ENCODE results near the gene TRPM2.

TRPM2 gene

DNA sequence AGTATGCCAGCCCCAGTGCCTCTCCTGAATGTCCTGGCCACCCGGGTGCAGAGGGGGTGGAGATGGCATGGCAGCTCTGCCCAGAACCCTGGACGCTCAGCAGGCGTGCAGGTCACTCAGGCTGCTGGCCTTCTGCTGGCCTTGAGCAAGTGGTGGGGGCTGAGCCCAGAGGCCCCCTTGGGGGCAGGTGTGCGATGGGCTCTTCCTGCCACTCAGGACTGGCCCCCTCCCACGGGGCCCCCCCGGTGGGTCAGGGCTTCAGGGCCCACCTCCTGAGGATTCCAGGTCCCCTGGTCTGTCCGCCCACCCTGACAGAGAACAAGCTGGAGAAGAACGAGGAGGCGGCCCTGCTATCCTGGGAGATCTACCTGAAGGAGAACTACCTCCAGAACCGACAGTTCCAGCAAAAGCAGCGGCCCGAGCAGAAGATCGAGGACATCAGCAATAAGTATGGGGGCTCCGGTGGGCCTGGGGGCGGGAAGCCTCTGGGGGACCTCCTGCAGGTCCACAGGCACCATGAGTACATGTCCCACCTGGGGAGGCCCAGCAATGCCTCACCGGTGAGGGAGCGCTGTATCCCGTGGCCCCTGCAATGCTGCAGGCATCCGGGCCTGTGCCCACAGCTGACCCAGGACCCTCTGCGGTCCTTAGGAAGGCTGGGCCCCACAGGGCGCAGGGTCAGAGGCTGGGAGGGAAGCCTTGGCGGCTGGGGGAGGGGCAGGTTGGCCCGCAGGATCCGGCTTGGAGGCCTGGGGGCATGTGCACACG lies 64.9 kb downstream of the TRPM2 start:
- H3K4me3 ChIP-seq (ENCODE audit: low read depth, low read length): no peak overlapping the region
- DNase-seq (ENCODE audit: low read depth): no peak
- TF ChIP-seq, protein P1, sequence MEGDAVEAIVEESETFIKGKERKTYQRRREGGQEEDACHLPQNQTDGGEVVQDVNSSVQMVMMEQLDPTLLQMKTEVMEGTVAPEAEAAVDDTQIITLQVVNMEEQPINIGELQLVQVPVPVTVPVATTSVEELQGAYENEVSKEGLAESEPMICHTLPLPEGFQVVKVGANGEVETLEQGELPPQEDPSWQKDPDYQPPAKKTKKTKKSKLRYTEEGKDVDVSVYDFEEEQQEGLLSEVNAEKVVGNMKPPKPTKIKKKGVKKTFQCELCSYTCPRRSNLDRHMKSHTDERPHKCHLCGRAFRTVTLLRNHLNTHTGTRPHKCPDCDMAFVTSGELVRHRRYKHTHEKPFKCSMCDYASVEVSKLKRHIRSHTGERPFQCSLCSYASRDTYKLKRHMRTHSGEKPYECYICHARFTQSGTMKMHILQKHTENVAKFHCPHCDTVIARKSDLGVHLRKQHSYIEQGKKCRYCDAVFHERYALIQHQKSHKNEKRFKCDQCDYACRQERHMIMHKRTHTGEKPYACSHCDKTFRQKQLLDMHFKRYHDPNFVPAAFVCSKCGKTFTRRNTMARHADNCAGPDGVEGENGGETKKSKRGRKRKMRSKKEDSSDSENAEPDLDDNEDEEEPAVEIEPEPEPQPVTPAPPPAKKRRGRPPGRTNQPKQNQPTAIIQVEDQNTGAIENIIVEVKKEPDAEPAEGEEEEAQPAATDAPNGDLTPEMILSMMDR (IDR thresholded peaks at IDR 0.05; ENCODE audit: low read depth, low read length, missing control alignments): no peak

DNA sequence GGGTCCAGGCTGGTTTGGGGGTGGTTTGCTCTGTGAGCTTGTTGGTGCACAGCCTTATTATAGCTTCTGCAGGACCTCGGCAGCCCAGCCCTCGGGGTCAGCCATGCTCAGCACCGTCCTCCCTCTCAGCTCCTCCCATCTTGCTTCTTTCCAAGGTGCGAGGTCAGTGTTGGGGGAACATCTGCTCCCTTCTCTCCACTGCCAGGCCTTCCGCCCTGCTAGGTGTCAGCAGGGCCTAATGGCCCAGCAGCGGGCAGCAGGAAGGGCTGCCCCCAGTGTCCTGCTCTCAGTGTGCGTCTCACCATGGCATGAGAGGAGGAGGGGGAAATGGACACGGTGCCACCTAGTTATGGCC lies 65.4 kb downstream of the TRPM2 start:
- TF ChIP-seq, protein P1 (IDR thresholded peaks at IDR 0.05; ENCODE audit: low read depth, low read length, missing control alignments): no peak
- DNase-seq (ENCODE audit: low read depth): no peak
- no peak overlapping the region for H3K4me3 ChIP-seq (ENCODE audit: low read depth, low read length)

DNA sequence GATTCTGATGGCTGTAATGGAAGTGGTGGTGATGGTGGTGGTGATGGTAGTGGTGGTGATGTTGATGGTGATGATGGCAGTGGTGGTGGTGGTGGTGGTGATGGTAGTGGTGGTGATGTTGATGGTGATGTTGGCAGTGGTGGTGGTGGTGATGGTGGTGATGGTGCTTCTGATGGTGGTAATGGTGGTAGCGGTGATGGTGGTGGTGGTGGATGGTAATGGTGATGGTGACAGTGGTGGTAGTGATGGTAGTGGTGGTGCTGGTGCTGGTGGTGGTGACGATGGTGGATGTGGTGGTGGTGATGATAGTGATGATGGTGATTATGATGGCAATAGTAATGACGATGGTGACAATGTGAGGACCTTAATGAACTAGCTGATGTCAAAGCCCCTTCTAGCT lies 66.3 kb downstream of the TRPM2 start:
- H3K4me3 ChIP-seq (ENCODE audit: low read depth, low read length): no peak overlapping the region

GRCh38 chr21:44420416-44421205 lies 67.2 kb downstream of the TRPM2 start:
- TF ChIP-seq, protein P1 (IDR thresholded peaks at IDR 0.05; ENCODE audit: low read depth, low read length, missing control alignments): no peak
- no peak overlapping the region for H3K4me3 ChIP-seq (ENCODE audit: low read depth, low read length)
- no peak for DNase-seq (ENCODE audit: low read depth)

More for the DNA sequence above, 66.3 kb downstream of the TRPM2 start:
- TF ChIP-seq, protein P1 (IDR thresholded peaks at IDR 0.05; ENCODE audit: low read depth, low read length, missing control alignments): no peak
- no peak for DNase-seq (ENCODE audit: low read depth)

DNA sequence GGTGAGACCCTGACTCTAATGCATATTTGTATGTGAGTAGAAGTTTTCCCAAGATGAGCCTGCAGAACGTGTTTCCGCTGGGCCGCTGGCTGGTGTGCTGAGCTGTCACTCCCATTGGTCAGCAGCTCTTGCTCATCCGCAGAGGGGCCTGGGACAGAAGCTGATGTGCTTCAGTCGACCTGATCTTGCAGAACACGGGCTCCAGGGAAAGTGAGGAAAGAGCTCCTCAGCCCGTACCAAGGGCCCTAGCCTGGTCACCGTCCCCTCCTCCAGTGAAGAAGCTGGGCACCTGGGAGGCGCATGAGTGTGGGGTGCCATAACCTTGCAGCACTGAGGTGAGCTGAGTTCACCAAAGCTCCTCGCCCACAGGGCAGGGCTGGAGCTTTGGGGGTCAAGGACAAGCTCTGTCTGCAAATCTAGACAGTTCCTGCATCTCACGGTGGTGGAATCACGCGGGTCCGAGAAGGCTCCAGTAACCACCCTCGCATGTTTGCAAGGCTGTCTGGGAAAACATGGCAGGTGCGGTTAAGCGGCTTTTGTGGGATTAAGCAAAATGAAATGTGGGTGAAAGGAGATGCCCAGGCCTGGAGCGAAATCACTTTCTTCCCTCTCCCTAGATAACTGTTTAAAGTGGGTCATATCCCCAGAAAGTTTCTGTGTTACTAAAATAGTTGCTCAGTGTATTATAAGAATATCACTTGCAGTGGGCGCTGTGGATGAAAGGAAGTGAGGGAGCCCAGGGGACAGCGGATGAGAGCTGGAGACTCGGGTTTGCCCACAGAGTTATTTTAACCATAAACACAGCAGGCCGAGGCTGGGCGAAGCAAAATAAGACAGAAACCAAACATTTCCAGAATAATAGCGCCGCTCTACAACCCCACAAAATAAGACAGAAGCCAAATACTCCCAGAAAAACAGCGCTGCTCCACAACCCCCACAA lies 68.8 kb downstream of the TRPM2 start:
- DNase-seq (ENCODE audit: low read depth): no peak
- TF ChIP-seq, protein P1 (IDR thresholded peaks at IDR 0.05; ENCODE audit: low read depth, low read length, missing control alignments): no peak

GRCh38 chr21:44423312-44423821 lies 69.9 kb downstream of the TRPM2 start:
- TF ChIP-seq, protein P1 (IDR thresholded peaks at IDR 0.05; ENCODE audit: low read depth, low read length, missing control alignments): no peak
- H3K4me3 ChIP-seq (ENCODE audit: low read depth, low read length): no peak overlapping the region
- no peak for DNase-seq (ENCODE audit: low read depth)

More for the DNA sequence above, 68.8 kb downstream of the TRPM2 start:
- no peak overlapping the region for H3K4me3 ChIP-seq (ENCODE audit: low read depth, low read length)
